CD4-positive, alpha-beta T cell treated with Interleukin-6 at 100 ng/mL for 8 hours (primary cell): ENCODE results near the gene VPS13D.

Source experiments
- DNase-seq: peaks from one replicate; pipeline ENCODE4 v3.0.0-alpha.2; 2020; ENCODE audit warnings: mixed read lengths, low spot score

Gene VPS13D

DNA sequence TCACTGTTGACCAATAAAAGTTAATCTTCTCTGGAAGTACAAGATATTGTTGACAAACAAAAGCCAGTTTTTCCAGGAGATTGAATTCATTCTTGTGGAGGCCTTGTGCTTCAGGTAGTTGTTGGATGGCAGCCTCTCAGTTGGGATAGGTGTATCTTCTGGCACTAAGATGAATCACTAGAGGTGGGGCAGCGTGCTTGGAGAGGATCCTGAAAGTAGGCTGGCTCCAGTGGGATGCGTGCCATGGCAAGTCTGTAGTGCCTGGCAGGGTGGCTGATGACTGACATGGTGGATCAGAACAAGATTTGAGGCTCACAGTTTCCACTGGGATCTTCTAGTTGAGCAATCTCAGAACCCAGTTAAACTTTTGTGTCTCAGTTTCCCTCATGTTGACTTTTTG is 2.4 kb downstream of the VPS13D start:
- no peak for DNase-seq

GRCh38 chr1:12244078-12244477 is 14.2 kb downstream of the VPS13D start:
- DNase-seq = no peak

DNA sequence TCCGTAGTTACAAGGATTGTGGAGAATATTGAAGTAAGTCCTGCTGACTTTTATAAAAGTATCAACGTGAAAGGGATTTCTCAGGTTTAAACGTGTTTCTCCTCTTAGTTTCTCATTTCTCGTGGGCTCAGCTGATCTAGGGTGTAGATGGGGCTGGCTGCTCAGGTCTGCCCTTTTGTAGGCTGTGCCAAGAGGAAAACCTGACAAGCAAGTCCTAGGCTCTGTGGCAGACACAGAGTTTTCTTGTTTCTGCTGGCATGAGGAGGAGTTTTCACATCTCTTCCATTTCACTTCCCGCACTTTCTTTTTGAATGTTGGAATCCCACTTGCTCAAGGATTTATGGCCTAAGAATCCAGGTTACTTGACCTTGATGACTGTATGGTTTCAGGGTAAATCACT is 14.8 kb downstream of the VPS13D start:
- DNase-seq = no peak

DNA sequence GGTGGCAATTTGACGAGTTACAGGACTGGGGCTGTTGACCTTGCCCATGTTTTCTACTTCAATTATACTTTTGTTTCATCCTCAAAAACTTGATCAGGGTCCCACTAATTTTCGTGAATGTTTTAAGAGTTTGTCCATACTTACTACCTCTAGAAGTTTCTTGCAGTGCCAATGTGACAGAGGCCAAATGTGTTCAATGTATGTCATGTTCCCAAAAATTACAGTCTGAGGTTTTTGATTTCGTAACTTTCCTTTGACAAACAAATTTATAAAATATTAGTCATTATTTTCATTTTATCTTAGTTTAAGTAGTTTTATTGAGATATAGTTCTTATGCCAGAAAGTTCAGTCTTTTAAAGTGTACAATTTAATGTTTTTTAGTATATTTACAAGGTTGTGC is 15.3 kb downstream of the VPS13D start:
- no peak for DNase-seq

DNA sequence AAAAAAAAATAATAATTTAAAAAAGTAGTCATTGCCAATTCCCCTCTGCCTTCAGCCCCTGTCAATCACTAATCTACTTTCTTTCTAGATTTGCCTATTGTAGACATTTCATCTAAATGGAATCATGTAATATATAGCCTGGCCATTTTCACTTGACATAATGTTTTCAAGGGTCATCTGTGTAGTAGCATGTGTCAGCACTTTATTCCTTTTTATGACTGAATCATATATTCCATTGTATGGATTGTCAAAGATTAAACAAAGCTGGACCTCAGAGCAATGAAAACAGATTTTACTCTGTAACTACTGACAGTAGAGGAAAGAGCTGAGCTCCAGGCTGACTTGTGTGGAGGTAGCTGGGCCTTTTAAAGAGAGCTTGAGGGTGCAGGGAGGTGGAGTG is 15.9 kb downstream of the VPS13D start:
- DNase-seq = no peak

DNA sequence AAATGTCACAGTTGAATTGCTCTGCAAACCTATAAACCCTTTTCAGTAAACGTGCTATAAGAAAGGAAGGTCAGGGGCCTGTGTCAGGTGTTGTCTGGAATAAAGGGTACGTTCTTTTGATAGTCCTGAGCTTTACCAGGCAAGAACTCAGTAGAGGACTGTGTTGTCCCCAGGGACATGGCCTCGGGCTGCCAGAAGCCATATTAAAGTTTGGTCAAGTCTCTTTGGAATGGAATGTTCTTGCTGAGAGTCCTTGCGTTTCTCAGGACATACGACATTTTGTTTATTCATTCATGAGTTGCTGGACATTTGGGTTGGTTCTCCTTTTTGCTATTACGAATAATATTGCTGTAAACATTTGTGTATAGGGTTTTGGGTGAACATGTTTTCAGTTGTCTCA is 16.8 kb downstream of the VPS13D start:
- DNase-seq = no peak

DNA sequence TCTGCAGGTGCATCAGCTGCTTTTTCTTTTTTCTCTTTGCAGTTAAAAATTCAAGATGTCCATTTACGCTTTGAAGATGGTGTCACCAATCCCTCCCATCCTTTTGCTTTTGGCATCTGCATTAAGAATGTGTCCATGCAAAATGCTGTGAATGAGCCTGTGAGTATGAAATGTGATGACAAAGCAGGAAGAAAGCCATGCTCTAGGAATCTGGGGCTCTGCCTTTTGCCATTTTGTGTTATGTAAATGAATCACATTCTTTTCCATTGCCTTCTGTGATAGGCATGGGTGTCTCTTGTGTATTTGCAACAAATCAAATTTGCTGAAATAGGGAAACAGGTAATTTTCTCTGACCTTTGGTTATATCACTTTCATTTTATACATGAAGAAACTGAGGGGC is 19.4 kb downstream of the VPS13D start:
- no peak for DNase-seq

- DNase-seq = no peak
Observed at GRCh38 chr1:12249748-12250147, 19.9 kb downstream of the VPS13D start.

GRCh38 chr1:12251442-12251841 is 21.6 kb downstream of the VPS13D start:
- no peak for DNase-seq

- no peak for DNase-seq
Observed at GRCh38 chr1:12255913-12256312, 26.1 kb downstream of the VPS13D start.

GRCh38 chr1:12258272-12258671 is 28.4 kb downstream of the VPS13D start:
- DNase-seq = no peak

GRCh38 chr1:12269351-12269750 is 39.5 kb downstream of the VPS13D start:
- DNase-seq = no peak

GRCh38 chr1:12271033-12271432 is 41.2 kb downstream of the VPS13D start:
- no peak for DNase-seq

GRCh38 chr1:12272770-12273169 is 42.9 kb downstream of the VPS13D start:
- DNase-seq = no peak

GRCh38 chr1:12275370-12275769 is 45.5 kb downstream of the VPS13D start:
- peak; percentile 23 for DNase-seq

DNA sequence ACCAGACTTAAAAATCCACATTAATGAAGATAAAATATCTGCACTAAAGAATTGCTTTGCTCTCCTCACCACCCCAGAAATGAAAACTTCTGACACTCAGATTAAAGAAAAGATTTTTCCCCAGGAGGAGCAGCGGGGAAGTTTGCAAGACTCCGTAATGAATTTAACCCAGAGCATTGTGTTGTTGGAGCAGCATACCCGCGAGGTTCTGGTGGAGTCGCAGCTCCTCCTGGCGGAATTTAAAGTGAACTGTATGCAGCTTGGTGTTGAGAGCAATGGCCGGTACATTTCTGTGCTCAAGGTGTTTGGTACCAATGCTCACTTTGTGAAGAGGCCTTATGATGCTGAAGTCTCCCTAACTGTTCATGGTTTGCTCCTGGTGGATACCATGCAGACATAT is 46.4 kb downstream of the VPS13D start:
- DNase-seq = peak; percentile 7

DNA sequence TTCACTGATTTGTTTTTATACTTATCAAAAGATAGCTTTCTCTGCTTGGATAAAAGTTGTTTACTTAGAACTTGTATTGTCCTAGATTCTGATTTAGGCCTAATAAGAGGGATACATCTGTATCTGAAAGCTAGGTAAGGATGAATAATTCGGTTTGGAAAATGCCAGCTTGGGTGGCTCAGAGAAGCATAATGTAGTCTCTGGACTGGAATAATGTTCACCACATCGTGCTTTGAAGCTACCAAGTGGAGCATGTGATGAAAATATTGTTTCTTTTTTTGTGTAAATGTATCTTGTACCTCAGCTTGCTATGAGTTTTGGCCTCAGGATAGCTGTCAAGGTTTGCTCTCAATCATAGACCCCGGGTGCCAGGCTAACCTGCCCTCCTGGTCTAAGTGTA is 49.2 kb downstream of the VPS13D start:
- no peak for DNase-seq

GRCh38 chr1:12279728-12280464 is 50.1 kb downstream of the VPS13D start:
- DNase-seq = no peak

DNA sequence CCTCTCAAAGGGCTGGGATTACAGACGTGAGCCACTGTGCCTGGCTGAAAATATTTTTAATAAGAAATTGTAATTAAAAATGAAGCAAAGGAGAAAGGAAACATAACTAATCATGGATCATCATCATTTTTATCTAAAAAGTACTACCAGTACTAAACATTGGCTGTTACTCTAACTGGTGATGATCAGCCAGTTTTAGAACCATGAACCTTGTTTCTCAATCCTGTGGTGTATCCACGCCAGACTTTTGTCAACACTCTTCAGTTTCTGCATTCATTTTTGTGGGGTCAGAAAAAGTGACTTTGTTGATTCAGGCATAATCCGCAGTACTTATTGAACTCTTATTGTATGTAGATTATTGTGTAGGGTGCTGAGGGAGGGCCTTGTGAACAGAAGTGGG is 52.3 kb downstream of the VPS13D start:
- no peak for DNase-seq

DNA sequence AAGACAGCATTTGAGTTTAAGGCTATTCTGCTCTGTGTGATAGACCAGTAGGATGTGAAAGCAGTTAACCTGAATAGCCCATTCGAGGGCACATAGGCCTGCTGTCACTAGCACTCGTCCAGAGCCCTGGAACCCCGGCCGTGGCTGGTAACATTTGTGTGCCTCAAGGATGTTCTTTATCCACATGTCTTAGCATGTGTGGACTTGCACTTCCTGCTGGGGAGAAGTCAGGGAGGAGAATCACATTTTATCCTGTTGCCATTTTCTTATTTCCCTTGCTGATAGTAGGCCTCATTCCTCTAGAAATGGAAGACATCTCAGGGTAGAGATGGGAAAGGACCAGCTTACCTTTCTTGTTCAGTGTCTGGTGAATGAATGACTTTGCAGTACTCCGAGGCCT is 54.7 kb downstream of the VPS13D start:
- DNase-seq = no peak

GRCh38 chr1:12285496-12286143 is 55.8 kb downstream of the VPS13D start:
- DNase-seq = no peak

GRCh38 chr1:12287869-12288268 is 58.0 kb downstream of the VPS13D start:
- no peak for DNase-seq

GRCh38 chr1:12290828-12291227 is 61.0 kb downstream of the VPS13D start:
- DNase-seq = no peak

- no peak for DNase-seq
Observed at GRCh38 chr1:12293416-12293815, 63.6 kb downstream of the VPS13D start.
